Neural progenitor cell (in vitro differentiated cells): Measurements from ENCODE around the gene SLX4IP. TPM values are rescaled to one million over a fixed set of nuclear protein-coding genes. Genes with fewer than 3 reads are reported as not detected.

Experiments used
- DNase-seq: peaks from one replicate; pipeline ENCODE4 v3.0.0-alpha.2; 2016; ENCODE audit warnings: low spot score
- H2AFZ ChIP-seq: fragments of 200-600 bp; sonication (generic); replicated peaks from 2 replicates; pipeline ENCODE4 v1.6.1; 2016; ENCODE audit warnings: antibody characterized with exemption
- H3F3A ChIP-seq: fragments of 200-600 bp; sonication (generic); 2 replicates; pipeline ENCODE4 v1.6.1; 2016; ENCODE audit warnings: antibody characterized with exemption, low read depth
- H3K27ac ChIP-seq: fragments of 200-600 bp; sonication (generic); 2 replicates; pipeline ENCODE4 v1.5.1; 2016; ENCODE audit warnings: mild to moderate bottlenecking
- H3K27me3 ChIP-seq: fragments of 200-600 bp; sonication (generic); 2 replicates; pipeline ENCODE4 v1.6.1; 2016; ENCODE audit warnings: mild to moderate bottlenecking, moderate library complexity
- H3K36me3 ChIP-seq: fragments of 200-600 bp; sonication (generic); 2 replicates; pipeline ENCODE4 v1.5.1; 2016
- H3K4me1 ChIP-seq: fragments of 200-600 bp; sonication (generic); 2 replicates; pipeline ENCODE4 v1.6.1; 2016; ENCODE audit warnings: mixed run types
- H3K4me2 ChIP-seq: fragments of 200-600 bp; sonication (generic); 2 replicates; pipeline ENCODE4 v1.6.1; 2016
- H3K4me3 ChIP-seq: fragments of 200-600 bp; sonication (generic); 2 replicates; pipeline ENCODE4 v1.5.1; 2016
- H3K79me2 ChIP-seq: fragments of 200-600 bp; sonication (generic); 2 replicates; pipeline ENCODE4 v1.6.1; 2016; ENCODE audit warnings: low read depth
- H3K9ac ChIP-seq: fragments of 200-600 bp; sonication (generic); 2 replicates; pipeline ENCODE4 v1.6.1; 2016
- H3K9me3 ChIP-seq: fragments of 200-600 bp; sonication (generic); 2 replicates; pipeline ENCODE4 v1.5.1; 2016; ENCODE audit warnings: low read depth
- H4K20me1 ChIP-seq: fragments of 200-600 bp; sonication (generic); 2 replicates; pipeline ENCODE4 v1.6.1; 2016; ENCODE audit warnings: low read depth
- H3K27ac Mint-ChIP-seq: 3 replicates; pipeline ENCODE4 v1.8.0; 2021; ENCODE audit warnings: mixed read lengths
- H3K27me3 Mint-ChIP-seq: 2 replicates; pipeline ENCODE4 v1.8.0; 2022; ENCODE audit warnings: low read depth, mild to moderate bottlenecking, inconsistent platforms, moderate library complexity, mixed read lengths; ENCODE audit not compliant: insufficient read depth
- H3K36me3 Mint-ChIP-seq: 3 replicates; pipeline ENCODE4 v1.8.0; 2021; ENCODE audit warnings: mixed read lengths
- H3K4me1 Mint-ChIP-seq: 3 replicates; pipeline ENCODE4 v1.8.0; 2021; ENCODE audit warnings: mixed read lengths
- H3K4me3 Mint-ChIP-seq: 3 replicates; pipeline ENCODE4 v1.8.0; 2021; ENCODE audit warnings: mild to moderate bottlenecking, moderate library complexity, mixed read lengths
- H3K9me3 Mint-ChIP-seq: 3 replicates; pipeline ENCODE4 v1.8.0; 2020; ENCODE audit warnings: mixed read lengths
- EZH2 ChIP-seq: fragments of 200-600 bp; sonication (generic); IDR thresholded peaks from 2 replicates; pipeline ENCODE4 v1.6.1; 2017; ENCODE audit warnings: antibody characterized with exemption, mild to moderate bottlenecking, moderate library complexity
- EZH2phosphoT487 ChIP-seq: fragments of 200-600 bp; sonication (generic); IDR thresholded peaks from 2 replicates; pipeline ENCODE4 v1.6.1; 2017; ENCODE audit warnings: antibody characterized with exemption
- total RNA-seq: library from RNA; depleted of rRNA; stranded (reverse); fragments of >200 nt; gene quantifications from 2 replicates; pipeline ENCODE4 v1.2.3, GENCODE V29; 2015; ENCODE audit warnings: low replicate concordance
- TF ChIP-seq, protein P1 (sequence below): fragments of 200-600 bp; sonication (generic); IDR thresholded peaks from 2 replicates; pipeline ENCODE4 v1.5.1; 2017; ENCODE audit warnings: antibody characterized with exemption, mild to moderate bottlenecking

Gene SLX4IP
- total RNA-seq, 1 donor from 2014 or later, result 9.5 TPM

DNA sequence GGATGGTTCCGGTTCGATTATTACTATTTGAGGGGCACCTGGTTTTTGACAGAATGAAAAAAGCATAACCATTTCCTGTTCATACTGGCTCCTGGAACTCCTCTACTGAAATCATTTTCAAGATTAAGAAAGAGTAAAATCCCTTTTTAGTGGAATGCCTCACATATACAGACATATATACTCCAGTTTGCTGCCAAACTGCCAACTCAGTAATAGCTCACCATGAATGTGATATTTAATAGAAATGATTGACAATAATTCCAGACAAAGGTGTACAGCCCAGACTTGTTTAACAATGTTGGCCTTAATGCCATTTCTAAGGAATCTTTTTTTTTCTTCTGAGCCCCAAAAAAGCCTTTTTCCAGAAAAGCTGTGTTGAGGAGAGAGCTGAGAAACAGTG is 145.6 kb downstream of the SLX4IP start:
- no peaks in the 10 kb centered on the region for H4K20me1 ChIP-seq
- H3K27ac Mint-ChIP-seq, result no peak overlapping the region

DNA sequence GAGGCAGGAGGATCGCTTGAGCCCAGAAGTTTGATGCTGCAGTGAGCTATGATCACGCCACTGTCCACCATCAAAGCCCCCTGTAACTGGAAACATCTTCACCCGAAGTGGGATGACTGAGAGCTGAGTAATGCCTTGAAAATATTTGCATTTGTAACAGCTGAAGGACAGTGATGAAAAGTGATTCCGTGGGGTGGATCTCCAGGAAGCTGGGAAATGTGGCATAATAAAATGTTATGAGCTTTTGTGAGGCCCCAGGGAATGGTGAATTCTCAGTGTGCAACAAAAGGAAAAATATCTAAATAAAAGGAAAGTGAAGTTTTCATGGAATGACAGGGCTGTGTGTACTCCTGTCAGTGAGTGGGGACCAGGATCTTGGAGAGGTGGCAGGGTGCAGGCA is 146.7 kb downstream of the SLX4IP start:
- H3F3A ChIP-seq, result peaks cover 4% of the 10 kb centered on the region
- H2AFZ ChIP-seq, result no peak overlapping the region
- H3K27ac ChIP-seq, result no peak overlapping the region
- H3K4me2 ChIP-seq, result no peak overlapping the region
- Mint-ChIP-seq H3K9me3 (peaks cover 2% of the 10 kb centered on the region), H3K4me3 (no peak overlapping the region), H3K4me1 (peaks cover 26% of the 10 kb centered on the region), H3K27me3 (no peaks in the 10 kb centered on the region), H3K27ac (no peak overlapping the region), H3K36me3 (peaks cover 2% of the 10 kb centered on the region)
- H4K20me1 ChIP-seq, result no peaks in the 10 kb centered on the region
- DNase-seq, result no peak
- peaks cover 22% of the 10 kb centered on the region for H3K4me1 ChIP-seq
- H3K9ac ChIP-seq, result no peak overlapping the region
- no peaks in the 10 kb centered on the region for H3K9me3 ChIP-seq
- no peaks in the 10 kb centered on the region for H3K36me3 ChIP-seq
- TF ChIP-seq EZH2phosphoT487 (no peak), EZH2 (no peak)
- TF ChIP-seq, protein P1, sequence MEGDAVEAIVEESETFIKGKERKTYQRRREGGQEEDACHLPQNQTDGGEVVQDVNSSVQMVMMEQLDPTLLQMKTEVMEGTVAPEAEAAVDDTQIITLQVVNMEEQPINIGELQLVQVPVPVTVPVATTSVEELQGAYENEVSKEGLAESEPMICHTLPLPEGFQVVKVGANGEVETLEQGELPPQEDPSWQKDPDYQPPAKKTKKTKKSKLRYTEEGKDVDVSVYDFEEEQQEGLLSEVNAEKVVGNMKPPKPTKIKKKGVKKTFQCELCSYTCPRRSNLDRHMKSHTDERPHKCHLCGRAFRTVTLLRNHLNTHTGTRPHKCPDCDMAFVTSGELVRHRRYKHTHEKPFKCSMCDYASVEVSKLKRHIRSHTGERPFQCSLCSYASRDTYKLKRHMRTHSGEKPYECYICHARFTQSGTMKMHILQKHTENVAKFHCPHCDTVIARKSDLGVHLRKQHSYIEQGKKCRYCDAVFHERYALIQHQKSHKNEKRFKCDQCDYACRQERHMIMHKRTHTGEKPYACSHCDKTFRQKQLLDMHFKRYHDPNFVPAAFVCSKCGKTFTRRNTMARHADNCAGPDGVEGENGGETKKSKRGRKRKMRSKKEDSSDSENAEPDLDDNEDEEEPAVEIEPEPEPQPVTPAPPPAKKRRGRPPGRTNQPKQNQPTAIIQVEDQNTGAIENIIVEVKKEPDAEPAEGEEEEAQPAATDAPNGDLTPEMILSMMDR, result no peak
- no peaks in the 10 kb centered on the region for H3K79me2 ChIP-seq
- no peak overlapping the region for H3K4me3 ChIP-seq
- no peaks in the 10 kb centered on the region for H3K27me3 ChIP-seq

More for the DNA sequence above, 145.6 kb downstream of the SLX4IP start:
- Mint-ChIP-seq H3K4me3 (no peak overlapping the region), H3K4me1 (peaks cover 23% of the 10 kb centered on the region), H3K9me3 (no peaks in the 10 kb centered on the region), H3K36me3 (peaks cover under 1% of the 10 kb centered on the region), H3K27me3 (no peaks in the 10 kb centered on the region)
- Histone ChIP-seq H3K27me3 (no peaks in the 10 kb centered on the region), H3K9ac (no peak overlapping the region), H3K27ac (no peak overlapping the region), H2AFZ (no peak overlapping the region), H3K79me2 (no peaks in the 10 kb centered on the region), H3K4me1 (peaks cover 22% of the 10 kb centered on the region), H3F3A (peaks cover 4% of the 10 kb centered on the region), H3K36me3 (no peaks in the 10 kb centered on the region), H3K9me3 (no peaks in the 10 kb centered on the region), H3K4me2 (no peak overlapping the region), H3K4me3 (no peak overlapping the region)
- TF ChIP-seq, protein P1, result no peak
- no peak for TF ChIP-seq EZH2
- TF ChIP-seq EZH2phosphoT487, result no peak
- DNase-seq, result no peak

DNA sequence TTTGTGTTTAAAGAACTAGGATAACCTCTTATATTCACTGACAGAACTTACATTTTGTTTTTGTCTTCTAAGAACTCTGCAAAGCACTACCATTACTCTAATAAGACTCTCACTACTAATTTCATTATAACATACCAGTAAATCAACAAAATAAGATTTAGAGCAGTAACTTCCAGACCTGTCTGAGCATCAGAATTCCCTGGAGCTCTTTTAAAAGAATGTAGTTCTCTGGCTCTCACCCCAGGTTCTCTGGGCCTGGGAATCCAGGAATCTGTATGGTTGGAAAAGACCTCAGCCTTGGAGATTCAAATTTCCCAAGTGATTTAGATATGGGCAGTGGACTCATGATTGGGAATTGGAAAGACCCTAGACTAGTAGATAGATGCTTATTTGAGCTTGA is 149.3 kb downstream of the SLX4IP start:
- H4K20me1 ChIP-seq, result no peaks in the 10 kb centered on the region
- no peak for DNase-seq
- H3K4me3 ChIP-seq, result no peak overlapping the region
- TF ChIP-seq EZH2 (no peak), EZH2phosphoT487 (no peak)
- TF ChIP-seq, protein P1, result no peak
- H3K27me3 Mint-ChIP-seq, result no peaks in the 10 kb centered on the region
- H3K4me3 Mint-ChIP-seq, result no peak overlapping the region
- no peaks in the 10 kb centered on the region for H3K27me3 ChIP-seq
- H2AFZ ChIP-seq, result no peak overlapping the region
- H3K36me3 Mint-ChIP-seq, result peaks cover 2% of the 10 kb centered on the region
- no peaks in the 10 kb centered on the region for H3K79me2 ChIP-seq
- peak overlapping the region; percentile 77 for H3K27ac ChIP-seq
- no peaks in the 10 kb centered on the region for H3K36me3 ChIP-seq
- H3K9me3 ChIP-seq, result no peaks in the 10 kb centered on the region
- H3K9me3 Mint-ChIP-seq, result peaks cover 2% of the 10 kb centered on the region
- H3K27ac Mint-ChIP-seq, result peak overlapping the region; percentile 7
- H3K4me1 ChIP-seq, result peaks cover 22% of the 10 kb centered on the region
- H3K4me2 ChIP-seq, result no peak overlapping the region
- H3F3A ChIP-seq, result peaks cover 4% of the 10 kb centered on the region
- peaks cover 26% of the 10 kb centered on the region for H3K4me1 Mint-ChIP-seq
- H3K9ac ChIP-seq, result no peak overlapping the region
